Measurements from ENCODE around the gene CATSPER3. TPM values are rescaled to one million over a fixed set of nuclear protein-coding genes. Genes with fewer than 3 reads are reported as not detected.
A peak's percentile ranks its signal among the peaks of the same experiment; 100 is the strongest.

The CATSPER3 gene
- total RNA-seq, 2 donors from 2014 or later = 0.82 to 0.85 TPM

DNA sequence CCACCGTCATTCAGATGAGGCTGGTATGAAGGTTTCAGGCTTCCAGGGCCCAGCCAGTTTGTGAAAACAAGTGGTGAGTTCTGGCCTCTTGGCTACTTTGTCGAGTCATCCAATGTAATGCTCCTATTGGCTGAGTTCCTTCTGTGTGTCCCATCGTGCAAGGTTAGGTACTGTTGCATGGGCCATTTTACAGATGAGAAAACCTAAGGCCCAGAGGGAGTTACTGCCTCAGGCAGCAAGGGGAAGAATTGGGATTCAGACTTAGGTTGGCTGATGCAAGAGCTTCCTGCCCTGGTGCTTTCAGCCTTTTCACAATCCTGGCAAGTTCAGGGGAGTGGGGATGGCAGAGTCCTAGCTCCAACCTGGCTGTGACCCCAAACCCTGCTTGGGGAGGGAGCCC is 83.7 kb downstream of the CATSPER3 start:
- no peak for DNase-seq
- H3K9ac ChIP-seq (ENCODE audit: low read depth in 2 of 2, low read length in 2 of 2) = no peak overlapping the region
- TF ChIP-seq, protein P1, sequence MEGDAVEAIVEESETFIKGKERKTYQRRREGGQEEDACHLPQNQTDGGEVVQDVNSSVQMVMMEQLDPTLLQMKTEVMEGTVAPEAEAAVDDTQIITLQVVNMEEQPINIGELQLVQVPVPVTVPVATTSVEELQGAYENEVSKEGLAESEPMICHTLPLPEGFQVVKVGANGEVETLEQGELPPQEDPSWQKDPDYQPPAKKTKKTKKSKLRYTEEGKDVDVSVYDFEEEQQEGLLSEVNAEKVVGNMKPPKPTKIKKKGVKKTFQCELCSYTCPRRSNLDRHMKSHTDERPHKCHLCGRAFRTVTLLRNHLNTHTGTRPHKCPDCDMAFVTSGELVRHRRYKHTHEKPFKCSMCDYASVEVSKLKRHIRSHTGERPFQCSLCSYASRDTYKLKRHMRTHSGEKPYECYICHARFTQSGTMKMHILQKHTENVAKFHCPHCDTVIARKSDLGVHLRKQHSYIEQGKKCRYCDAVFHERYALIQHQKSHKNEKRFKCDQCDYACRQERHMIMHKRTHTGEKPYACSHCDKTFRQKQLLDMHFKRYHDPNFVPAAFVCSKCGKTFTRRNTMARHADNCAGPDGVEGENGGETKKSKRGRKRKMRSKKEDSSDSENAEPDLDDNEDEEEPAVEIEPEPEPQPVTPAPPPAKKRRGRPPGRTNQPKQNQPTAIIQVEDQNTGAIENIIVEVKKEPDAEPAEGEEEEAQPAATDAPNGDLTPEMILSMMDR (IDR thresholded peaks at IDR 0.05) = no peak
- no peaks in the 10 kb centered on the region for H3K4me1 ChIP-seq
- H3K4me3 ChIP-seq = no peak overlapping the region
- peaks cover 11% of the 10 kb centered on the region for H3K27me3 ChIP-seq
- H3K27ac ChIP-seq = no peak overlapping the region
- intact Hi-C loops (cut with DNase I) = no loop called here
- H3K36me3 ChIP-seq = no peaks in the 10 kb centered on the region
- no peaks in the 10 kb centered on the region for H3K9me3 ChIP-seq

DNA sequence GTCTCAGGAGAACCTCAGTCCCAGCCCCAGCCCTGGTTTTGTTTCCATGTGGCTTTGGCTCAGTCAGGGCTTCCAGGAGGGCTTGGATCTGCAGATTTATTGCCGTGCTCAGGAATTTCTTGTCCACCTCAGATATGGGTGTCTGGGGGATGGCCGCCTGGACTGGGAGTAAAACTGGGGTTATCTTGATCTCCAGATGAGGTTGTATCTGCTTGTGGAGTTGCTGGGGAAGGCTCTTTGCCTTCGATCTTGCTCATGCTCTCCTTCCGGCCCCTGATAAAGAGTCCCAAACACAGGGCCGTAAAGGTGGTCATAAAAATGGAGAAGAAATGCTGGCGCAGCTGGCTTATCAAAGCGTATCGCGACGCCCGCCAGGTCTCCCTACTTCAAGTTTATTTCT is 84.2 kb downstream of the CATSPER3 start:
- no peak overlapping the region for H3K4me3 ChIP-seq
- H3K27ac ChIP-seq = no peak overlapping the region
- H3K9me3 ChIP-seq = no peaks in the 10 kb centered on the region
- intact Hi-C loops (cut with DNase I) = no loop called here
- TF ChIP-seq, protein P1 (IDR thresholded peaks at IDR 0.05) = no peak
- no peaks in the 10 kb centered on the region for H3K4me1 ChIP-seq
- H3K36me3 ChIP-seq = no peaks in the 10 kb centered on the region
- H3K27me3 ChIP-seq = peaks cover 11% of the 10 kb centered on the region
- no peak overlapping the region for H3K9ac ChIP-seq (ENCODE audit: low read depth in 2 of 2, low read length in 2 of 2)
- DNase-seq = no peak

DNA sequence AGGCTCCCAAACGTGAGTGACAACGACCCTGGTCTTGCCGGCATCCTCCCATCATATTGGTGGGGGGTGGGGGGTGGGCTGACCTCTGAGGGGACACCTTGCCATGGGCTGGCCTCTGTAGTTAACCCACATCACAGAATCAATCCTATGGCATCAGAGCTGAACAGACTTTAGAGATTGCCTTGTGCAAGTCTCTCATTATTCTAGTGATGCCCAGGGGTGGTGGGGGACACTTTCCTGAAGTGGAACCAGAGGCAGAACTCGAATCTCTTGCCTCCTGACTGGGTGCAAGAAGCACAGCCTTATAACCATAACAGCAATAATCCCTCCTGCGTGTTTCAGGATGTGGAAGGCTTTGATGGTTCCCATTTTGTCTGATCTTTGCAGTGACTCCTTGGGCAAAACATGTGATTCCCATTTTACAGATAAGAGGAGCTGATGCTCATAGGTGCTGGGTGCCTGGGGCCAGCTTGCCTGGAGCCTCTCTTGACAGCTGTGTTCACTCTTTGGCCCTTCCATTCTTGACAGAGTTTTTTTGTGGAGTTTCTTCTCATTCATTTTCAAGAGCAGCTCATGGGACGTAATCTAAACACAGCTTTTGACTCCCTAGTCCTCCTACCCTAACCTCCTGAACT is 84.9 kb downstream of the CATSPER3 start:
- H3K27ac ChIP-seq = no peak overlapping the region
- DNase-seq = no peak
- no peak overlapping the region for H3K4me3 ChIP-seq
- H3K9ac ChIP-seq (ENCODE audit: low read depth in 2 of 2, low read length in 2 of 2) = no peak overlapping the region
- TF ChIP-seq, protein P1 (IDR thresholded peaks at IDR 0.05) = no peak
- H3K36me3 ChIP-seq = no peaks in the 10 kb centered on the region
- H3K9me3 ChIP-seq = no peaks in the 10 kb centered on the region
- H3K4me1 ChIP-seq = no peaks in the 10 kb centered on the region
- peaks cover 11% of the 10 kb centered on the region for H3K27me3 ChIP-seq
- intact Hi-C loops (cut with DNase I) = no loop called here

DNA sequence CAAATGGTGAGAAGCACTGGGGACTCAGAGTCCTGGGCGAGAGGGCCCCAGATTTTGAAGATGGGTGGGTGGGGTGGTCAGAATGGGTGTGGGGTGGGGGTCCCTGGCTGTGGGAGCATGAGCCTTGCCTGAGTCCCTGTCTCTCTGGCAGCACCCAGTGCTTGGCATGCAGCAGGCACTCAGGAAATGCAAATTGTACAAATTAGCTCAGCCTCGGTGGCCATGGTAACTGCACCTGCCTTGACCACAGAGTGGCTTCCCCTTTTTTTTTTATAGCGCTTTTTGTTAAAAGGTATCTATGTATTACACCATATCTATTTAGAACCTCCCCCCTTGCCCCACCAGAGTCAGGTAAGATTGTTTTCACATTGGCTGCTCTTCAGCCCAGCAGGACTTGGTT is 85.6 kb downstream of the CATSPER3 start:
- Histone ChIP-seq H3K36me3 (no peaks in the 10 kb centered on the region), H3K9ac (ENCODE audit: low read depth in 2 of 2, low read length in 2 of 2) (no peak overlapping the region), H3K4me3 (no peak overlapping the region), H3K9me3 (no peaks in the 10 kb centered on the region), H3K4me1 (no peaks in the 10 kb centered on the region), H3K27me3 (peaks cover 11% of the 10 kb centered on the region), H3K27ac (no peak overlapping the region)
- DNase-seq = no peak
- TF ChIP-seq, protein P1 (IDR thresholded peaks at IDR 0.05) = no peak
- intact Hi-C loops (cut with DNase I) = no loop called here

DNA sequence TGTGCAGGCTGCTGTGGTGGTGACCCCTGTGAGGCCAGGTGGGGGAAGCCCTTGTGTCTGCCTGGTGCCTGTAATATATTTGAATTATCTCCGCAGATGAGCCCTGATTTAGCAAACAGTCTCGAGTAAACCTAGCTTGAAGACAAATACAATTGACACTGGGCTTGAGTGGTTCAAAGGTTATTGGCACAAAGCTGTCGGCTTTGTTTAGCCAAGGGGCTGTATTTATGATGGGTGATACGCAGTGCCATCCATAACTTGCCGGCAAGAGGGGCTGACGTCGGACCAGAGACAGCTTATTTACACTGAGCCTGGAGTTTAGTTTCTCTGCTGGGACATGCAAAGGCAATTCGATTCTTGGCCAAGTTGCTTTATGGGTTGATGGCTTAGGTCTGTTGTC is 86.3 kb downstream of the CATSPER3 start:
- no peaks in the 10 kb centered on the region for H3K9me3 ChIP-seq
- DNase-seq = no peak
- H3K4me3 ChIP-seq = no peak overlapping the region
- H3K27me3 ChIP-seq = peaks cover 11% of the 10 kb centered on the region
- no peaks in the 10 kb centered on the region for H3K4me1 ChIP-seq
- intact Hi-C loops (cut with DNase I) = no loop called here
- TF ChIP-seq, protein P1 (IDR thresholded peaks at IDR 0.05) = no peak
- peak overlapping the region in 1 of 2 donors; percentile 23 for H3K9ac ChIP-seq (ENCODE audit: low read depth in 2 of 2, low read length in 2 of 2)
- H3K27ac ChIP-seq = no peak overlapping the region
- H3K36me3 ChIP-seq = no peaks in the 10 kb centered on the region

All from colonic mucosa (tissue), 4 donors.